ENCODE results near the gene UBA5. TPM values are rescaled to one million over a fixed set of nuclear protein-coding genes. Genes with fewer than 3 reads are reported as not detected.
A peak's percentile ranks its signal among the peaks of the same experiment; 100 is the strongest.

UBA5 gene
- total and polyA plus RNA-seq, 9 of the 15 experiments (the other 6 are each of a cell fraction or from before 2014, with no cell fraction given), result 8.1 to 71.1 (median 29.4) TPM

DNA sequence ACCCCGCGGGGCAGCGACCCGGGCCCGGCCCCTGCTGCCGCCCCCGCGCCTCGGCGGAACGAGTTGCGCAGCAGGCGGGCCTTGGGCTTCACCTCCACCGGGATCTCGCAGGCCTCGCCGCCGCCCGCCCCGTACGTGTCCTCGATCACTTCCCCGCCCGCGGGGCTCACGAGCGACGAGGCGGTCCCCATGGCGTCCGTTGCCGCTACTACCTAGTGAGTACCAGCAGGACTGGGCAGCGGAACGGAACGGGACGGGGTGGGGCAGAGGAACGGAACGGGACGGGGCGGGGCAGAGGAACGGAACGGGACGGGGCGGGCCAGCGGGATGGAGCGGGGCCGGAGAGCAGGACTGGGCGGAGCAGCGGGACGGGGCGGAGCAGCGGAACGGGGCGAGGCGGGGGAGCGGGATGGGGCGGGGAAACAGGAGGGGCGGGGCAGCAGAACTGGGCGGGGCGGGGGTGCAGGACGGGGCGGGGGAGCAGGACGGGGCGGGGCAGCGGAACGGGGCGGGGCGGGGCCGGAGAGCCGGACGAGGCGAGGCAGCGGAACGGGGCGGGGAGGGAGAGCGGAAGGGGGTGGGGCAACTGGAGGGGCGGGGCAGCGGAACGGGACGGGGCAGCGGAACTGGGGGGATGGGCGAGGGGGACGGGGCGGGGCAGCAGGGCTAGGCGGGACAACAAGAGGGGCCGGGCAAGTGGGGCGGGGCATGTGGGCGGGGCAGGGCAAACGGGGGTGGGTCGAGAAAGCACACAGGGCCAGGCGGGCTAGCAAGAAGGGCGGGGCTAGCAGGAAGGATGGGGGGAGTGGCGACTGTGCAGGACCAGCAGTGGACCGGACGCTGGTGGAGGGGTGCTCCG lies 62.3 kb downstream of the UBA5 start, which contains the start of gene NPHP3 (continued):
- TF ChIP-seq E2F6 (IDR thresholded peaks at IDR 0.05; ENCODE audit: borderline replicate concordance in 1 of 2, extremely low read depth in 1 of 2, insufficient read depth in 1 of 2, insufficient read length in 1 of 2, low read depth in 1 of 2, low read length in 1 of 2, poor library complexity in 1 of 2, severe bottlenecking in 1 of 2) (peak in 1 of 2 experiments; percentile 30), KLF13 (tag; IDR thresholded peaks at IDR 0.05; ENCODE audit: borderline replicate concordance, low read depth) (no peak), ZBTB11 (CRISPR knock-in tag; IDR thresholded peaks at IDR 0.05) (no peak; a peak in 1 of 6 replicates), ZNF699 (CRISPR knock-in tag; IDR thresholded peaks at IDR 0.05; ENCODE audit: insufficient replicate concordance) (no peak), ZNF551 (CRISPR knock-in tag; IDR thresholded peaks at IDR 0.05) (no peak), ZNF140 (CRISPR knock-in tag; IDR thresholded peaks at IDR 0.05) (no peak), ZNF23 (CRISPR knock-in tag; IDR thresholded peaks at IDR 0.05) (no peak), ZFP1 (CRISPR knock-in tag; IDR thresholded peaks at IDR 0.05) (no peak), CREBBP (IDR thresholded peaks at IDR 0.05; ENCODE audit: low read depth, low read length) (no peak), GTF2F1 (IDR thresholded peaks at IDR 0.05; ENCODE audit: low read depth, low read length) (no peak), CREB1 (IDR thresholded peaks at IDR 0.05) (0 out of 2 replicates have a peak, but pooled peaks have one; percentile 16), CREB1 (CRISPR knock-in tag; IDR thresholded peaks at IDR 0.05) (no peak), PHF20 (IDR thresholded peaks at IDR 0.05; ENCODE audit: partially characterized antibody) (no peak), ZNF253 (CRISPR knock-in tag; conservative IDR thresholded peaks at IDR 0.05) (no peak), ETS2 (tag; IDR thresholded peaks at IDR 0.05; ENCODE audit: borderline replicate concordance, poor library complexity, severe bottlenecking) (no peak), SMC3 (conservative IDR thresholded peaks at IDR 0.05; ENCODE audit: insufficient read depth, low read depth, low read length) (no peak), ZNF316 (IDR thresholded peaks at IDR 0.05) (no peak), TCF7L2 (IDR thresholded peaks at IDR 0.05; ENCODE audit: low read depth, low read length) (no peak)
- TF ChIP-seq, protein P1, sequence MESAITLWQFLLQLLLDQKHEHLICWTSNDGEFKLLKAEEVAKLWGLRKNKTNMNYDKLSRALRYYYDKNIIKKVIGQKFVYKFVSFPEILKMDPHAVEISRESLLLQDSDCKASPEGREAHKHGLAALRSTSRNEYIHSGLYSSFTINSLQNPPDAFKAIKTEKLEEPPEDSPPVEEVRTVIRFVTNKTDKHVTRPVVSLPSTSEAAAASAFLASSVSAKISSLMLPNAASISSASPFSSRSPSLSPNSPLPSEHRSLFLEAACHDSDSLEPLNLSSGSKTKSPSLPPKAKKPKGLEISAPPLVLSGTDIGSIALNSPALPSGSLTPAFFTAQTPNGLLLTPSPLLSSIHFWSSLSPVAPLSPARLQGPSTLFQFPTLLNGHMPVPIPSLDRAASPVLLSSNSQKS (CRISPR knock-in tag; IDR thresholded peaks at IDR 0.05), result no peak

All from K562 (cell line).